ENCODE results near the gene OR4D10. TPM values are rescaled to one million over a fixed set of nuclear protein-coding genes. Genes with fewer than 3 reads are reported as not detected.
A peak's percentile ranks its signal among the peaks of the same experiment; 100 is the strongest.

Gene OR4D10
- polyA plus RNA-seq, 1 donor from 2014 or later: not detected

GRCh38 chr11:59427068-59427382 is 46.1 kb upstream of the OR4D10 start:
- Histone ChIP-seq H2AFZ (ENCODE audit: low read depth, low read length) (no peak overlapping the region), H3F3A (ENCODE audit: insufficient read depth, low read length, poor library complexity, severe bottlenecking) (no peaks in the 10 kb centered on the region), H3K9me2 (ENCODE audit: insufficient read depth, low read length) (no peaks in the 10 kb centered on the region), H3K79me2 (replicated peaks; ENCODE audit: insufficient read depth, low read length) (no peaks in the 10 kb centered on the region), H3K27ac (ENCODE audit: low read length) (no peak overlapping the region), H3K27me3 (ENCODE audit: insufficient read depth, low read depth, low read length) (no peaks in the 10 kb centered on the region), H4K20me1 (ENCODE audit: insufficient read depth) (no peaks in the 10 kb centered on the region), H3K36me3 (ENCODE audit: insufficient read depth, low read length) (no peaks in the 10 kb centered on the region), H3K4me3 (ENCODE audit: low read length) (no peak overlapping the region), H3K9ac (ENCODE audit: low read length) (no peak overlapping the region), H3K9me3 (ENCODE audit: low read length) (no peaks in the 10 kb centered on the region), H3K4me2 (ENCODE audit: low read length) (no peak overlapping the region)
- no peak for TF ChIP-seq EZH2 (IDR thresholded peaks at IDR 0.05; ENCODE audit: borderline replicate concordance, insufficient read depth, low read length, poor library complexity, severe bottlenecking)
- TF ChIP-seq MXI1 (conservative IDR thresholded peaks at IDR 0.05; ENCODE audit: poor library complexity, severe bottlenecking): no peak
- TF ChIP-seq CTCF (IDR thresholded peaks at IDR 0.05; ENCODE audit: poor library complexity, severe bottlenecking): no peak
- no peak for TF ChIP-seq SMC3 (conservative IDR thresholded peaks at IDR 0.05; ENCODE audit: poor library complexity)
- no peak for TF ChIP-seq EP300 (conservative IDR thresholded peaks at IDR 0.05; ENCODE audit: poor library complexity, severe bottlenecking)
- TF ChIP-seq RAD21 (conservative IDR thresholded peaks at IDR 0.05): no peak
- no peak for TF ChIP-seq REST (IDR thresholded peaks at IDR 0.05; ENCODE audit: borderline replicate concordance)
- no peak for TF ChIP-seq TAF1 (IDR thresholded peaks at IDR 0.05; ENCODE audit: low read depth)
- TF ChIP-seq POLR2AphosphoS5 (IDR thresholded peaks at IDR 0.05): no peak

GRCh38 chr11:59429924-59430516 is 43.1 kb upstream of the OR4D10 start:
- H3K27me3 ChIP-seq (ENCODE audit: insufficient read depth, low read depth, low read length): no peaks in the 10 kb centered on the region
- H3K4me2 ChIP-seq (ENCODE audit: low read length): no peak overlapping the region
- H3K27ac ChIP-seq (ENCODE audit: low read length): no peak overlapping the region
- no peaks in the 10 kb centered on the region for H3K79me2 ChIP-seq (replicated peaks; ENCODE audit: insufficient read depth, low read length)
- H3K36me3 ChIP-seq (ENCODE audit: insufficient read depth, low read length): no peaks in the 10 kb centered on the region
- H3F3A ChIP-seq (ENCODE audit: insufficient read depth, low read length, poor library complexity, severe bottlenecking): no peaks in the 10 kb centered on the region
- TF ChIP-seq RAD21 (conservative IDR thresholded peaks at IDR 0.05): peak; percentile 69
- TF ChIP-seq EZH2 (IDR thresholded peaks at IDR 0.05; ENCODE audit: borderline replicate concordance, insufficient read depth, low read length, poor library complexity, severe bottlenecking): no peak
- peak; percentile 74 for TF ChIP-seq CTCF (IDR thresholded peaks at IDR 0.05; ENCODE audit: poor library complexity, severe bottlenecking)
- TF ChIP-seq SMC3 (conservative IDR thresholded peaks at IDR 0.05; ENCODE audit: poor library complexity): peak; percentile 60
- TF ChIP-seq REST (IDR thresholded peaks at IDR 0.05; ENCODE audit: borderline replicate concordance): no peak
- no peak overlapping the region for H2AFZ ChIP-seq (ENCODE audit: low read depth, low read length)
- no peaks in the 10 kb centered on the region for H4K20me1 ChIP-seq (ENCODE audit: insufficient read depth)
- no peak overlapping the region for H3K9ac ChIP-seq (ENCODE audit: low read length)
- no peaks in the 10 kb centered on the region for H3K9me2 ChIP-seq (ENCODE audit: insufficient read depth, low read length)
- H3K9me3 ChIP-seq (ENCODE audit: low read length): no peaks in the 10 kb centered on the region
- H3K4me3 ChIP-seq (ENCODE audit: low read length): no peak overlapping the region
